DOHH2 (cell line): Measurements from ENCODE around the gene TYK2.

Experiments
- H3F3A ChIP-seq: fragments of 200-600 bp; sonication (generic), shearing (Covaris generic); 2 replicates; pipeline ENCODE4 v1.6.0; 2016; ENCODE audit warnings: antibody characterized with exemption, mild to moderate bottlenecking; ENCODE audit not compliant: control insufficient read depth, insufficient read depth
- H3K27ac ChIP-seq: fragments of 200-600 bp; sonication (generic); 2 replicates; pipeline ENCODE4 v1.5.1; 2014; ENCODE audit warnings: low read depth, mild to moderate bottlenecking, low read length, moderate library complexity
- H3K27me3 ChIP-seq: fragments of 200-600 bp; sonication (generic); 2 replicates; pipeline ENCODE4 v1.6.1; 2014; ENCODE audit warnings: mild to moderate bottlenecking, low read length, mixed read lengths; ENCODE audit not compliant: control insufficient read depth
- H3K36me3 ChIP-seq: fragments of 200-600 bp; sonication (generic); 2 replicates; pipeline ENCODE4 v1.6.1; 2014; ENCODE audit warnings: mild to moderate bottlenecking, low read length, moderate library complexity, mixed read lengths; ENCODE audit not compliant: control insufficient read depth
- H3K4me1 ChIP-seq: fragments of 200-600 bp; sonication (generic); 2 replicates; pipeline ENCODE4 v1.6.1; 2014; ENCODE audit warnings: mild to moderate bottlenecking, low read length, mixed read lengths; ENCODE audit not compliant: control insufficient read depth
- H3K4me2 ChIP-seq: fragments of 200-600 bp; sonication (generic); 2 replicates; pipeline ENCODE4 v1.6.0; 2014; ENCODE audit warnings: mild to moderate bottlenecking, low read length, moderate library complexity
- H3K4me3 ChIP-seq: fragments of 200-600 bp; sonication (generic); 2 replicates; pipeline ENCODE4 v1.5.1; 2014; ENCODE audit warnings: mild to moderate bottlenecking, low read length, mixed read lengths
- H3K79me2 ChIP-seq: fragments of 200-600 bp; sonication (generic); 2 replicates; pipeline ENCODE4 v1.6.1; 2014; ENCODE audit warnings: mild to moderate bottlenecking, low read length, mixed read lengths; ENCODE audit not compliant: control insufficient read depth
- H3K9me2 ChIP-seq: fragments of 200-600 bp; sonication (generic); replicated peaks from 2 replicates; pipeline ENCODE4 v1.6.1; 2014; ENCODE audit warnings: mild to moderate bottlenecking, low read length, mixed read lengths; ENCODE audit not compliant: control insufficient read depth
- H3K9me3 ChIP-seq: fragments of 200-600 bp; sonication (generic); 2 replicates; pipeline ENCODE4 v1.6.1; 2014; ENCODE audit warnings: antibody characterized with exemption, low read length, mixed read lengths; ENCODE audit not compliant: control insufficient read depth, insufficient read depth
- H4K20me1 ChIP-seq: fragments of 200-600 bp; sonication (generic); 2 replicates; pipeline ENCODE4 v1.6.0; 2014; ENCODE audit warnings: low read depth, mild to moderate bottlenecking, antibody characterized with exemption, low read length, moderate library complexity; ENCODE audit not compliant: control insufficient read depth, insufficient read depth
- EZH2phosphoT487 ChIP-seq: fragments of 200-600 bp; sonication (generic); IDR thresholded peaks from 2 replicates; pipeline ENCODE4 v1.6.1; 2017; ENCODE audit warnings: borderline replicate concordance, mild to moderate bottlenecking, antibody characterized with exemption, low read length, moderate library complexity, mixed read lengths
- TF ChIP-seq, protein P1 (sequence below): fragments of 200-600 bp; sonication (generic); IDR thresholded peaks from one replicate; pipeline ENCODE4 v1.5.1; 2014; ENCODE audit warnings: antibody characterized with exemption, mild to moderate bottlenecking, low read depth, low read length; ENCODE audit not compliant: poor library complexity, severe bottlenecking

TYK2 gene

DNA sequence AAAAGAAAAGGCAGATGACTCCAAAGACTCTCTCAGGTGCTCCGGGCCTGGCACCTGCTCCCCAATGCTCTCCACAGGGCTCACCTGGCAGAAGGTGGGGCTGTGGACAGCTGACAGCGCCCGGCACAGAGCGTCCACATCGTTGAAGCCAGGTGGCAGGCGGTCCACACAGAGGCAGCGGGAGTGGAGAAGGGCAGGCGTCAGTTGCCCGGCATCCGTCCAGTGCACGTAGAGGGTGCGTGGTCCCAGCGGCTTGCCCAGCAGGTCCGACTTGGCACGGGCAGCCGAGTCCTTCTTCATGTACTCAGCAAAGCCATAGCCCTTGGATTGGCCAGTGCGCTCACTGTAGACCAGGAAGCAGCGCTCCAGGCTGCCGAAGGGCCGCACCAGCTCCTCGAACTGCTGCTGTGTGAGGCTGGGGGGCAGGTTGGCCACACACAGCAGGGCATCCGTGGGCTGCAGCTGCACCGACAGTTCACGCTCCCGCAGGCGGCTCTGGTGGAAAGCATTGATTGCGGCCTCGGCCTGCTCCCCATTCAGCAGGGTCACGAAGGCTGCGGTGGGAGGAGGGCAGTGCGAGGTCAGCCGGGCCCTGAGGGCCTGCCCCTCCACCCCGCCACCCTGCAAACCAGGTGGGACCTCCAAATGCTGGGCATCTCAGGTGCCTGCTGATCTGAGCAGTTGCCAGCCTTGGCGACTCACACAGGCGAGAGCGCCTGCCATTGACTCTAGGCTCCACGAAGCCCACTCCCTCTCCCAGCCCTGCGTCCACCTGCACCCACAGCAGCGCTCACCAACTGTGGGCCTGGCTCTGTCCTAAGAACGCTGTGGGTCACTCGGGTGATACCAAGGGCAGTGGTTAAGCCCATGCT is 51.6 kb downstream of the TYK2 start:
- Histone ChIP-seq H3K9me3 (no peaks in the 10 kb centered on the region), H3K36me3 (peaks cover 77% of the 10 kb centered on the region), H3K4me2 (no peak overlapping the region), H3K27ac (no peak overlapping the region), H3F3A (no peaks in the 10 kb centered on the region), H3K4me3 (no peak overlapping the region), H3K27me3 (no peaks in the 10 kb centered on the region), H4K20me1 (peaks cover 18% of the 10 kb centered on the region), H3K4me1 (peaks cover 12% of the 10 kb centered on the region), H3K9me2 (no peaks in the 10 kb centered on the region), H3K79me2 (peaks cover 63% of the 10 kb centered on the region)
- TF ChIP-seq EZH2phosphoT487 = no peak
- TF ChIP-seq, protein P1, sequence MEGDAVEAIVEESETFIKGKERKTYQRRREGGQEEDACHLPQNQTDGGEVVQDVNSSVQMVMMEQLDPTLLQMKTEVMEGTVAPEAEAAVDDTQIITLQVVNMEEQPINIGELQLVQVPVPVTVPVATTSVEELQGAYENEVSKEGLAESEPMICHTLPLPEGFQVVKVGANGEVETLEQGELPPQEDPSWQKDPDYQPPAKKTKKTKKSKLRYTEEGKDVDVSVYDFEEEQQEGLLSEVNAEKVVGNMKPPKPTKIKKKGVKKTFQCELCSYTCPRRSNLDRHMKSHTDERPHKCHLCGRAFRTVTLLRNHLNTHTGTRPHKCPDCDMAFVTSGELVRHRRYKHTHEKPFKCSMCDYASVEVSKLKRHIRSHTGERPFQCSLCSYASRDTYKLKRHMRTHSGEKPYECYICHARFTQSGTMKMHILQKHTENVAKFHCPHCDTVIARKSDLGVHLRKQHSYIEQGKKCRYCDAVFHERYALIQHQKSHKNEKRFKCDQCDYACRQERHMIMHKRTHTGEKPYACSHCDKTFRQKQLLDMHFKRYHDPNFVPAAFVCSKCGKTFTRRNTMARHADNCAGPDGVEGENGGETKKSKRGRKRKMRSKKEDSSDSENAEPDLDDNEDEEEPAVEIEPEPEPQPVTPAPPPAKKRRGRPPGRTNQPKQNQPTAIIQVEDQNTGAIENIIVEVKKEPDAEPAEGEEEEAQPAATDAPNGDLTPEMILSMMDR = no peak

DNA sequence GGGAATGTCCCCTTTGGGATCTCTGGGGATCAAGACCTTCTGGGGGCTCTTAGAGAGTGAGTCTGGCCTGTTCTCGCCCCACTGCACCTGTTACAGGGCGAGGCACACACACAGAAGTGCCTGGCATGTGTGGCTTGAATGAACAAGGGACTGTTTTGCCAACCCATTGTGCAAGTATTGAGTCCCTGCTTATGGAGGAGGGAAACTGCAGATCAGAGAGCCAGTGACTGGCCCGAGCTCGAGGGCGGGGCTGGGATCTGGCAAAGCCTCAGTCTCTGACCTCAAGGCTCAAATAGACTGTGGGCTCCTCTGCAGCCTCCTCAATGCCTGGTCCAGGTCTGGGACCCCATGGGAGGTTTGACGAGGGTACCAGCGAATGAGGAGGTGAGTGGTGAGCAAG is 52.6 kb downstream of the TYK2 start:
- no peak for TF ChIP-seq EZH2phosphoT487
- TF ChIP-seq, protein P1 = no peak
- Histone ChIP-seq H3F3A (no peaks in the 10 kb centered on the region), H3K4me3 (no peak overlapping the region), H3K27ac (no peak overlapping the region), H3K27me3 (no peaks in the 10 kb centered on the region), H3K36me3 (peaks cover 86% of the 10 kb centered on the region), H3K4me1 (peaks cover 10% of the 10 kb centered on the region), H3K9me3 (no peaks in the 10 kb centered on the region), H3K79me2 (peaks cover 56% of the 10 kb centered on the region), H3K4me2 (no peak overlapping the region), H4K20me1 (peaks cover 18% of the 10 kb centered on the region), H3K9me2 (no peaks in the 10 kb centered on the region)

DNA sequence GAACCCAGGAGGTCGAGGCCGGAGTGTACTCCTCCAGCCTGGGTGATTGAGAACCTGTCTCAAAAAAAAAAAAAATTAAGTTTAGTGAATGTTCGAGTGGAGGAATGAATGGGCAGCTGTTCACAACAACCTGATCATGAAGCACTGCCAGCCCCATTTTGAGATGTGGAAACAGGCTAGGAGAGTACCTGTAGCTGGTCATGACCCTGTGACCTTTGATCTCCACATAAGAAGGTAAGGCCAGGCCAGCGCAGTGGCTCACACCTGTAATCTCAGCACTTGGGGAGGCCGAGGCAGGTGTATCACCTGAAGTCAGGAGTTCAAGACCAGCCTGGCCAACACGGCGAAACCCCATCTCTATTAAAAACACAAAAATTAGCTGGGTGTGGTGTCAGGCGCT is 54.6 kb downstream of the TYK2 start:
- Histone ChIP-seq H3K79me2 (peaks cover 37% of the 10 kb centered on the region), H3K9me3 (no peaks in the 10 kb centered on the region), H3F3A (no peaks in the 10 kb centered on the region), H3K4me1 (no peaks in the 10 kb centered on the region), H3K9me2 (no peaks in the 10 kb centered on the region), H3K36me3 (peaks cover 92% of the 10 kb centered on the region), H4K20me1 (0 out of 2 replicates have a peak, but pooled peaks cover 6% of the 10 kb centered on the region), H3K4me3 (no peak overlapping the region), H3K27ac (no peak overlapping the region), H3K27me3 (no peaks in the 10 kb centered on the region), H3K4me2 (no peak overlapping the region)
- TF ChIP-seq, protein P1 = no peak
- no peak for TF ChIP-seq EZH2phosphoT487
